Neural progenitor cell (in vitro differentiated cells): ENCODE measurements around the gene GVQW3.

Experiments used
- CTCF ChIP-seq: fragments of 200-600 bp; sonication (generic); IDR thresholded peaks from 2 replicates; pipeline ENCODE4 v1.5.1; 2017; ENCODE audit warnings: antibody characterized with exemption, mild to moderate bottlenecking
- EZH2phosphoT487 ChIP-seq: fragments of 200-600 bp; sonication (generic); IDR thresholded peaks from 2 replicates; pipeline ENCODE4 v1.6.1; 2017; ENCODE audit warnings: antibody characterized with exemption

DNA sequence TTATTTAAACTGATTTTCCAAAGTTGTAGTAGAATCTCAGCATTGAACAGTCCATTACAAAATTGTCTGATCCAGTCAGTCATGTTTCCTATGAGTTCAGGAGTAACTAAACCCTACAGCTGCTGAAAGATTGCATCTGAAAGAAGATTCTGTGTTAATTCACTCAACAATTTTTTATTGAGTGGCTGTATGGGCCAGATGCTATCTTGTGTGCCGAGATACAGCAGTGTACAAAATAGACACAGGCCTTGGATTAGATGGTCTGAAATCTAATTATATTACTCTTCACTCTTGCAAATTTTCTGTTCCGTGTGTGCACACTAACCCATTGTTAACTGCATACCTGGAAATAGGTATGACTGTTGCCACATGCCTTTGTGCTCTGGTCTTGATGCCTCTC, 7.3 kb downstream of the GVQW3 start:
- TF ChIP-seq CTCF (no peak), EZH2phosphoT487 (no peak)
